HG02981 (cell line): Measurements from ENCODE around the gene WNT1.

Experiments
- ATAC-seq: cut with Tn5 transposase; IDR thresholded peaks from one replicate; pipeline ENCODE4 v1.9.1; 2021; ENCODE audit warnings: mild to moderate bottlenecking, moderate library complexity; ENCODE audit not compliant: unreplicated experiment

Gene WNT1

GRCh38 chr12:48999371-49000131 lies 21.4 kb downstream of the WNT1 start, which contains the start of gene DDN:
DDN (minus strand) TSS chr12:48999375; CDS start chr12:48999287, 88 bp downstream.
- ATAC-seq = no peak

GRCh38 chr12:49000346-49000745 lies 22.2 kb downstream of the WNT1 start:
- ATAC-seq = no peak

GRCh38 chr12:49008943-49009342 lies 30.8 kb downstream of the WNT1 start:
- ATAC-seq = no peak

GRCh38 chr12:49010092-49010668 lies 32.1 kb downstream of the WNT1 start:
- ATAC-seq = no peak

- no peak for ATAC-seq
Observed at GRCh38 chr12:49012739-49013138, 34.6 kb downstream of the WNT1 start.

- ATAC-seq = no peak
Observed at GRCh38 chr12:49013428-49013827, 35.3 kb downstream of the WNT1 start.

GRCh38 chr12:49014547-49014946 lies 36.4 kb downstream of the WNT1 start:
- ATAC-seq = no peak

GRCh38 chr12:49015196-49015595 lies 37.1 kb downstream of the WNT1 start:
- no peak for ATAC-seq

GRCh38 chr12:49017891-49018260 lies 39.8 kb downstream of the WNT1 start:
- peak; percentile 6 for ATAC-seq

- peak; percentile 82 for ATAC-seq
Observed at GRCh38 chr12:49018261-49019119, 40.4 kb downstream of the WNT1 start, which contains the start of gene PRKAG1. PRKAG1 (minus strand) TSS chr12:49018776; CDS start chr12:49018740, 36 bp downstream.

GRCh38 chr12:49019120-49019430 lies 41.0 kb downstream of the WNT1 start:
- ATAC-seq = peak; percentile 15

GRCh38 chr12:49019443-49020324 lies 41.6 kb downstream of the WNT1 start:
- ATAC-seq = no peak

- ATAC-seq = no peak
Observed at GRCh38 chr12:49020441-49020840, 42.3 kb downstream of the WNT1 start.

- ATAC-seq = no peak
Observed at GRCh38 chr12:49021292-49021915, 43.3 kb downstream of the WNT1 start.

GRCh38 chr12:49022558-49023178 lies 44.5 kb downstream of the WNT1 start:
- no peak for ATAC-seq

- ATAC-seq = no peak
Observed at GRCh38 chr12:49023812-49024211, 45.7 kb downstream of the WNT1 start.

GRCh38 chr12:49024543-49024942 lies 46.4 kb downstream of the WNT1 start:
- ATAC-seq = no peak

- no peak for ATAC-seq
Observed at GRCh38 chr12:49025463-49025862, 47.3 kb downstream of the WNT1 start.

- no peak for ATAC-seq
Observed at GRCh38 chr12:49026101-49026500, 48.0 kb downstream of the WNT1 start.
